Spinal cord (tissue), 10 donors: ENCODE data around the gene ADAM11. TPM values are rescaled to one million over a fixed set of nuclear protein-coding genes. Genes with fewer than 3 reads are reported as not detected.

Experiments
- DNase-seq, 6 donors: peaks; one replicate each; pipeline versions ENCODE4 v3.0.0 to v3.0.0-alpha.2; 2013 to 2015; ENCODE audit warnings: low spot score in 6 of 6, low read depth in 4 of 6
- H3K27ac ChIP-seq: one replicate; pipeline ENCODE4 v1.5.1; 2013; ENCODE audit warnings: low read depth, low read length, control low read depth
- H3K27me3 ChIP-seq: one replicate; pipeline ENCODE4 v1.6.1; 2013; ENCODE audit warnings: low read length; ENCODE audit not compliant: control insufficient read depth, insufficient read depth
- H3K36me3 ChIP-seq: one replicate; pipeline ENCODE4 v1.6.1; 2013; ENCODE audit warnings: low read length; ENCODE audit not compliant: control insufficient read depth, insufficient read depth
- H3K4me1 ChIP-seq: one replicate; pipeline ENCODE4 v1.6.1; 2013; ENCODE audit warnings: low read length; ENCODE audit not compliant: control insufficient read depth, insufficient read depth
- H3K4me3 ChIP-seq: one replicate; pipeline ENCODE4 v1.5.1; 2013; ENCODE audit warnings: low read depth, low read length, control low read depth
- H3K9me3 ChIP-seq: one replicate; pipeline ENCODE4 v1.6.1; 2013; ENCODE audit warnings: low read length; ENCODE audit not compliant: control insufficient read depth, insufficient read depth
- WGBS: methylation state at CpG from one replicate; pipeline ENCODE4 v1.1.5; 2013; ENCODE audit warnings: missing lambda C conversion rate; ENCODE audit not compliant: insufficient coverage; 5-methylcytosine and 5-hydroxymethylcytosine counted together
- polyA plus RNA-seq, 2 donors: library from polyadenylated mRNA; unstranded; fragments of 120-200 nt; gene quantifications; one replicate each; pipeline ENCODE4 v1.2.1, GENCODE V29; 2013; ENCODE audit not compliant: insufficient read length in 2 of 2
- total RNA-seq, 2 donors: library from RNA; depleted of rRNA in 1 of 2; stranded (reverse); fragments of 120-200 nt in 1 of 2; fragments of >200 nt in 1 of 2; gene quantifications; one replicate each; pipeline versions ENCODE4 v1.2.3 to v1.2.4, GENCODE V29; 2013 to 2014
- donor health status: healthy.

Gene ADAM11
- total and polyA plus RNA-seq, 4 donors: 9.1 to 26.7 (median 18.5) TPM

GRCh38 chr17:44793885-44794842, 35.4 kb downstream of the ADAM11 start:
- Histone ChIP-seq H3K9me3 (no peaks in the 10 kb centered on the region), H3K36me3 (no peaks in the 10 kb centered on the region), H3K4me1 (peaks cover 20% of the 10 kb centered on the region), H3K27ac (no peak overlapping the region), H3K27me3 (no peaks in the 10 kb centered on the region), H3K4me3 (no peak overlapping the region)
- DNase-seq: peak in 1 of 6 donors; percentile 73
- WGBS: 50% methylated on average over 14 of the region's 18 CpGs

GRCh38 chr17:44794851-44795413, 36.1 kb downstream of the ADAM11 start:
- Histone ChIP-seq H3K27me3 (no peaks in the 10 kb centered on the region), H3K4me1 (peaks cover 20% of the 10 kb centered on the region), H3K9me3 (no peaks in the 10 kb centered on the region), H3K27ac (peak overlapping the region; percentile 58), H3K36me3 (no peaks in the 10 kb centered on the region), H3K4me3 (no peak overlapping the region)
- 29% methylated on average over 5 of the region's 10 CpGs for WGBS
- no peak for DNase-seq

GRCh38 chr17:44795421-44795820, 36.6 kb downstream of the ADAM11 start:
- no peak for DNase-seq
- no peaks in the 10 kb centered on the region for H3K9me3 ChIP-seq
- peak overlapping the region; percentile 58 for H3K27ac ChIP-seq
- peaks cover 20% of the 10 kb centered on the region for H3K4me1 ChIP-seq
- 77% methylated on average over 9 of the region's 9 CpGs for WGBS
- no peaks in the 10 kb centered on the region for H3K27me3 ChIP-seq
- no peak overlapping the region for H3K4me3 ChIP-seq
- no peaks in the 10 kb centered on the region for H3K36me3 ChIP-seq

- H3K27ac ChIP-seq: peak overlapping the region; percentile 58
- H3K36me3 ChIP-seq: no peaks in the 10 kb centered on the region
- 72% methylated on average over 10 of the region's 10 CpGs for WGBS
- no peaks in the 10 kb centered on the region for H3K27me3 ChIP-seq
- H3K4me1 ChIP-seq: peaks cover 20% of the 10 kb centered on the region
- no peak for DNase-seq
- H3K4me3 ChIP-seq: no peak overlapping the region
- H3K9me3 ChIP-seq: no peaks in the 10 kb centered on the region
Measured at GRCh38 chr17:44795928-44796327, 37.1 kb downstream of the ADAM11 start.

- Histone ChIP-seq H3K9me3 (no peaks in the 10 kb centered on the region), H3K27me3 (no peaks in the 10 kb centered on the region), H3K36me3 (no peaks in the 10 kb centered on the region), H3K4me3 (no peak overlapping the region), H3K4me1 (peaks cover 20% of the 10 kb centered on the region), H3K27ac (no peak overlapping the region)
- no peak for DNase-seq
- 96% methylated on average over 7 of the region's 9 CpGs for WGBS
Measured at GRCh38 chr17:44796731-44797130, 37.9 kb downstream of the ADAM11 start.

GRCh38 chr17:44797802-44798201, 39.0 kb downstream of the ADAM11 start:
- no peaks in the 10 kb centered on the region for H3K9me3 ChIP-seq
- H3K4me1 ChIP-seq: peaks cover 23% of the 10 kb centered on the region
- no peak overlapping the region for H3K27ac ChIP-seq
- no peak for DNase-seq
- no peaks in the 10 kb centered on the region for H3K27me3 ChIP-seq
- no peak overlapping the region for H3K4me3 ChIP-seq
- WGBS: 89% methylated on average over 11 of the region's 11 CpGs
- H3K36me3 ChIP-seq: no peaks in the 10 kb centered on the region

GRCh38 chr17:44798356-44798755, 39.6 kb downstream of the ADAM11 start:
- Histone ChIP-seq H3K4me1 (peaks cover 24% of the 10 kb centered on the region), H3K36me3 (no peaks in the 10 kb centered on the region), H3K27ac (no peak overlapping the region), H3K4me3 (no peak overlapping the region), H3K27me3 (no peaks in the 10 kb centered on the region), H3K9me3 (no peaks in the 10 kb centered on the region)
- no peak for DNase-seq
- 100% methylated on average over 1 of the region's 2 CpGs for WGBS

- WGBS: 85% methylated on average over 3 of the region's 5 CpGs
- Histone ChIP-seq H3K27ac (no peak overlapping the region), H3K27me3 (no peaks in the 10 kb centered on the region), H3K9me3 (no peaks in the 10 kb centered on the region), H3K4me3 (no peak overlapping the region), H3K4me1 (peaks cover 10% of the 10 kb centered on the region), H3K36me3 (peaks cover 5% of the 10 kb centered on the region)
- no peak for DNase-seq
Measured at GRCh38 chr17:44801880-44802279, 43.1 kb downstream of the ADAM11 start.

GRCh38 chr17:44804302-44805089, 45.7 kb downstream of the ADAM11 start:
- no peak overlapping the region for H3K4me3 ChIP-seq
- H3K9me3 ChIP-seq: no peaks in the 10 kb centered on the region
- H3K36me3 ChIP-seq: peaks cover 5% of the 10 kb centered on the region
- H3K27me3 ChIP-seq: no peaks in the 10 kb centered on the region
- WGBS: 31% methylated on average over 6 of the region's 10 CpGs
- DNase-seq: peak in 2 of 6 donors; percentile 49 to 89
- peaks cover 10% of the 10 kb centered on the region for H3K4me1 ChIP-seq
- H3K27ac ChIP-seq: peak overlapping the region; percentile 37
